B cell (primary cell): ENCODE data around the gene PDIA2. TPM values are rescaled to one million over a fixed set of nuclear protein-coding genes. Genes with fewer than 3 reads are reported as not detected.

Experiments
- ATAC-seq: fragments of 200-7000 bp; cut with Tn5 transposase; one replicate; pipeline ENCODE4 v1.10.0; 2021; ENCODE audit warnings: low read depth, mild to moderate bottlenecking, moderate number of reproducible peaks, moderate library complexity
- CTCF ChIA-PET: fragments of 350-600 bp; sonication (Branson Sonifier 250); formaldehyde crosslinking; loops from one replicate; lab custom pipeline; 2021; ENCODE audit warnings: antibody characterized with exemption, inconsistent platforms; lab: Charles Lee
- POLR2A ChIA-PET: fragments of 350-600 bp; sonication (Branson Sonifier 250); formaldehyde crosslinking; loops from one replicate; lab custom pipeline; 2021; ENCODE audit warnings: antibody characterized with exemption; lab: Charles Lee
- DNase-seq: peaks from one replicate; pipeline ENCODE4 v3.0.0; 2013
- H2AFZ ChIP-seq: 2 replicates; pipeline ENCODE4 v1.6.1; 2012; ENCODE audit warnings: mild to moderate bottlenecking, low read depth, low read length; ENCODE audit not compliant: insufficient read depth, poor library complexity, severe bottlenecking
- H3K27ac ChIP-seq, 2 donors: 1 replicate in 1 of 2; 2 replicates in 1 of 2; pipeline ENCODE4 v1.5.1; 2012 to 2013; ENCODE audit warnings: low read length in 2 of 2, mild to moderate bottlenecking in 2 of 2, moderate library complexity in 1 of 2
- H3K27me3 ChIP-seq, 4 experiments: fragments of 200-600 bp in 1 of 4; sonication (generic) in 1 of 4; replicated peaks in 1 of 4; 1 replicate in 2 of 4; 2 replicates in 2 of 4; pipeline versions ENCODE4 v1.6.1 to v1.7.0; 2013 to 2016; ENCODE audit warnings: low read length in 3 of 4, mild to moderate bottlenecking in 2 of 4, mixed read lengths in 1 of 4, moderate library complexity in 1 of 4; ENCODE audit not compliant: insufficient read depth in 4 of 4, control insufficient read depth in 3 of 4; ENCODE audit errors: control extremely low read depth in 1 of 4
- H3K36me3 ChIP-seq, 2 experiments: replicated peaks in 1 of 2; 1 replicate in 1 of 2; 2 replicates in 1 of 2; pipeline versions ENCODE4 v1.6.1 to v1.7.1; 2013; ENCODE audit warnings: low read length in 1 of 2; ENCODE audit not compliant: insufficient read depth in 2 of 2, control insufficient read depth in 1 of 2; ENCODE audit errors: control extremely low read depth in 1 of 2, extremely low read depth in 1 of 2
- H3K4me1 ChIP-seq, 2 donors: fragments of 200-600 bp in 1 of 2; sonication (generic) in 1 of 2; 1 replicate in 1 of 2; 2 replicates in 1 of 2; pipeline versions ENCODE4 v1.5.1 to v1.6.1; 2013 to 2017; ENCODE audit warnings: low read length in 2 of 2; ENCODE audit not compliant: control insufficient read depth in 2 of 2, insufficient read depth in 2 of 2
- H3K4me2 ChIP-seq: replicated peaks from 2 replicates; pipeline ENCODE3; 2012; ENCODE audit warnings: mild to moderate bottlenecking, low read depth, low read length; ENCODE audit not compliant: poor library complexity, severe bottlenecking
- H3K4me3 ChIP-seq, 5 experiments: fragments of 200-600 bp in 1 of 5; sonication (generic) in 1 of 5; 1 replicate in 3 of 5; 2 replicates in 2 of 5; pipeline versions ENCODE4 v1.5.1 to v1.7.0; 2011 to 2016; ENCODE audit warnings: low read length in 4 of 5, mild to moderate bottlenecking in 4 of 5, low read depth in 2 of 5, control low read depth in 1 of 5, moderate library complexity in 1 of 5; ENCODE audit not compliant: insufficient read depth in 1 of 5; ENCODE audit errors: control extremely low read depth in 1 of 5, extremely low read depth in 1 of 5
- H3K79me2 ChIP-seq: fragments of 200-600 bp; sonication (generic); one replicate; pipeline ENCODE4 v1.6.0; 2016; ENCODE audit warnings: low read length; ENCODE audit not compliant: control insufficient read depth, insufficient read depth
- H3K9ac ChIP-seq: fragments of 200-600 bp; sonication (generic); 2 replicates; pipeline ENCODE4 v1.6.1; 2017; ENCODE audit warnings: mild to moderate bottlenecking, low read length, moderate library complexity
- H3K9me3 ChIP-seq, 3 donors: one replicate each; pipeline versions ENCODE4 v1.6.1 to v1.7.1; 2013; ENCODE audit warnings: low read length in 2 of 3; ENCODE audit not compliant: control insufficient read depth in 2 of 3, insufficient read depth in 1 of 3; ENCODE audit errors: control extremely low read depth in 1 of 3
- H4K20me1 ChIP-seq: 2 replicates; pipeline ENCODE4 v1.6.0; 2012; ENCODE audit warnings: mild to moderate bottlenecking, low read length; ENCODE audit not compliant: insufficient read depth, control insufficient read depth, poor library complexity, severe bottlenecking
- H3K27ac Mint-ChIP-seq: one replicate; pipeline ENCODE4 v1.8.0; 2021; ENCODE audit warnings: mixed read lengths
- H3K27me3 Mint-ChIP-seq: one replicate; pipeline ENCODE4 v1.8.0; 2021; ENCODE audit warnings: mixed read lengths
- H3K4me1 Mint-ChIP-seq: one replicate; pipeline ENCODE4 v1.8.0; 2021; ENCODE audit warnings: mixed read lengths
- H3K4me3 Mint-ChIP-seq: one replicate; pipeline ENCODE4 v1.8.0; 2021; ENCODE audit warnings: mixed read lengths
- H3K9me3 Mint-ChIP-seq: one replicate; pipeline ENCODE4 v1.8.0; 2022; ENCODE audit warnings: mixed read lengths; ENCODE audit not compliant: insufficient read depth
- EZH2 ChIP-seq: IDR thresholded peaks from 2 replicates; pipeline ENCODE4 v1.6.1; 2012; ENCODE audit warnings: borderline replicate concordance, low read depth, mild to moderate bottlenecking, moderate library complexity, low read length; ENCODE audit not compliant: insufficient read depth, poor library complexity, severe bottlenecking
- WGBS: methylation state at CpG from one replicate; pipeline ENCODE4 v1.1.5; 2013; ENCODE audit warnings: missing lambda C conversion rate; ENCODE audit not compliant: insufficient coverage; 5-methylcytosine and 5-hydroxymethylcytosine counted together
- intact Hi-C: fragments of 100-400 bp; cut with micrococcal nuclease; formaldehyde crosslinking; loops from one replicate; pipeline ENCODE4 v1.10.0; 2022
- polyA plus RNA-seq: library from polyadenylated mRNA; depleted of rRNA; stranded (reverse); fragments of >200 nt; gene quantifications from 2 replicates; pipeline ENCODE4 v1.2.3, GENCODE V29; 2012
- total RNA-seq, 2 donors: library from RNA; stranded (reverse); fragments of 120-200 nt in 1 of 2; gene quantifications; 1 replicate in 1 of 2; 2 replicates in 1 of 2; pipeline versions ENCODE4 v1.2.3 to v1.2.4, GENCODE V29; 2013 to 2022
- TF ChIP-seq, protein P1 (sequence below): fragments of 200-600 bp; IDR thresholded peaks from one replicate; pipeline ENCODE4 v1.8.0; 2022; ENCODE audit warnings: antibody characterized with exemption, mild to moderate bottlenecking

PDIA2 gene
- total and polyA plus RNA-seq, 2 donors (not counting 1 experiment from before 2014, with no cell fraction given) = 0.06 TPM; not detected in 1

DNA sequence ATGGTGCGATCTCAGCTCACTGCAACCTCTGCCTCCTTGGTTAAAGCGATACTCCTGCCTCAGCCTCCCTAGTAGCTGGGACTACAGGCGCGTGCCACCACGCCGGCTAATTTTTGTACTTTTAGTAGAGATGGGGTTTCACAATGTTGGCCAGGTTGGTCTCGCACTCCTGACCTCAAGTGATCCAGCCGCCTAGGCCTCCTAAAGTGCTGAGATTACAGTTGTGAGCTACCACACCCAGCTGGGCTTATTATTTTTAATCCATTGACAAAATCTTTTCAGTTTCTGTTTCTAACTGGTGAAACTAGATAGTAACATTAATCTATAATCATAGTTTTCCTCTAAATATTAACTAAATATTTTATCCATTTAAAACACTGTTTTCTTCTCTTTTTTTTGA, 42.4 kb upstream of the PDIA2 start:
- H3K4me3 Mint-ChIP-seq = no peak overlapping the region
- peaks cover 16% of the 10 kb centered on the region for H3K4me1 Mint-ChIP-seq
- 100% methylated on average over 2 of the region's 8 CpGs for WGBS
- no peak overlapping the region for H3K27ac Mint-ChIP-seq
- H3K9me3 Mint-ChIP-seq = no peaks in the 10 kb centered on the region
- Histone ChIP-seq H3K27ac (no peak overlapping the region), H3K4me1 (peaks cover 4 to 6% of the 10 kb centered on the region in 2 donors), H2AFZ (no peak overlapping the region), H3K9ac (no peak overlapping the region), H3K4me2 (no peak overlapping the region), H3K9me3 (no peaks in the 10 kb centered on the region), H3K4me3 (no peak overlapping the region), H4K20me1 (peaks cover 37% of the 10 kb centered on the region), H3K27me3 (no peaks in the 10 kb centered on the region), H3K79me2 (peaks cover 54% of the 10 kb centered on the region), H3K36me3 (no peaks in the 10 kb centered on the region)
- H3K27me3 Mint-ChIP-seq = no peaks in the 10 kb centered on the region
- CTCF ChIA-PET = no interaction called here
- ATAC-seq = no peak
- no peak for DNase-seq
- TF ChIP-seq EZH2 = no peak
- TF ChIP-seq, protein P1, sequence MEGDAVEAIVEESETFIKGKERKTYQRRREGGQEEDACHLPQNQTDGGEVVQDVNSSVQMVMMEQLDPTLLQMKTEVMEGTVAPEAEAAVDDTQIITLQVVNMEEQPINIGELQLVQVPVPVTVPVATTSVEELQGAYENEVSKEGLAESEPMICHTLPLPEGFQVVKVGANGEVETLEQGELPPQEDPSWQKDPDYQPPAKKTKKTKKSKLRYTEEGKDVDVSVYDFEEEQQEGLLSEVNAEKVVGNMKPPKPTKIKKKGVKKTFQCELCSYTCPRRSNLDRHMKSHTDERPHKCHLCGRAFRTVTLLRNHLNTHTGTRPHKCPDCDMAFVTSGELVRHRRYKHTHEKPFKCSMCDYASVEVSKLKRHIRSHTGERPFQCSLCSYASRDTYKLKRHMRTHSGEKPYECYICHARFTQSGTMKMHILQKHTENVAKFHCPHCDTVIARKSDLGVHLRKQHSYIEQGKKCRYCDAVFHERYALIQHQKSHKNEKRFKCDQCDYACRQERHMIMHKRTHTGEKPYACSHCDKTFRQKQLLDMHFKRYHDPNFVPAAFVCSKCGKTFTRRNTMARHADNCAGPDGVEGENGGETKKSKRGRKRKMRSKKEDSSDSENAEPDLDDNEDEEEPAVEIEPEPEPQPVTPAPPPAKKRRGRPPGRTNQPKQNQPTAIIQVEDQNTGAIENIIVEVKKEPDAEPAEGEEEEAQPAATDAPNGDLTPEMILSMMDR = no peak
- POLR2A ChIA-PET = no interaction called here
- intact Hi-C loops = no loop called here

DNA sequence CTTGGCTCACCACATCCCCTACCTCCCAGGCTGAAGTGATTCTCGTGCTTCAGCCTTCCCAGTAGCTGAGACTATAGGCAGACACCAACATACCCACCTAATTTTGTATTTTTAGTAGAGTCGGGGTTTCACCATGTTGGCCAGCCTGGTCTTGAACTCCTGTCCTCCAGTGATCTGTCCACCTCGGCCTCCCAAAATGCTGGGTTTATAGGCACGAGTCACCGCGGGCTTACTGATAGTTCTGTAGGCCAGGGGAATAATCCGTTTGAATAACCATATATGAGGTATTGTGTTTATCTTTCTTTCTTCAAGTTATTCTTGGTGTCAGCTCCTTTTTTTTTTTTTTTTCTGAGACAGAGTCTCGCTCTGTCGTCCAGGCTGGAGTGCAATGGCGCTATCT, 40.7 kb upstream of the PDIA2 start:
- Mint-ChIP-seq H3K4me1 (peaks cover 15% of the 10 kb centered on the region), H3K27ac (no peak overlapping the region), H3K9me3 (no peaks in the 10 kb centered on the region), H3K4me3 (no peak overlapping the region), H3K27me3 (no peaks in the 10 kb centered on the region)
- Histone ChIP-seq H3K79me2 (peaks cover 59% of the 10 kb centered on the region), H3K4me3 (no peak overlapping the region), H3K9me3 (no peaks in the 10 kb centered on the region), H4K20me1 (peaks cover 35% of the 10 kb centered on the region), H3K27me3 (no peaks in the 10 kb centered on the region), H3K27ac (no peak overlapping the region), H3K4me2 (no peak overlapping the region), H3K4me1 (peaks cover 0 to 3% of the 10 kb centered on the region in 2 donors), H3K36me3 (no peaks in the 10 kb centered on the region), H2AFZ (no peak overlapping the region), H3K9ac (no peak overlapping the region)
- TF ChIP-seq, protein P1 = no peak
- no peak for TF ChIP-seq EZH2
- no peak for ATAC-seq
- no peak for DNase-seq
- POLR2A ChIA-PET = no interaction called here
- 90% methylated on average over 2 of the region's 10 CpGs for WGBS
- CTCF ChIA-PET = no interaction called here
- intact Hi-C loops = no loop called here
